Small intestine (tissue), 7 donors: ENCODE data around the gene TMCC1. TPM values are rescaled to one million over a fixed set of nuclear protein-coding genes. Genes with fewer than 3 reads are reported as not detected.

Experiments used
- DNase-seq, 2 donors: peaks; one replicate each; pipeline versions ENCODE4 v3.0.0 to v3.0.0-alpha.2; 2013
- FAIRE-seq: peaks from 2 replicates; lab custom pipeline; 2012; peaks lifted over from hg19 to GRCh38; lab: Jason Lieb, UNC
- H3K27ac ChIP-seq, 3 donors: one replicate each; pipeline ENCODE4 v1.5.1; 2013; ENCODE audit warnings: low read length in 2 of 3, mild to moderate bottlenecking in 2 of 3, control low read depth in 1 of 3, inconsistent platforms in 1 of 3, low read depth in 1 of 3, moderate library complexity in 1 of 3
- H3K27me3 ChIP-seq, 3 donors: one replicate each; pipeline ENCODE4 v1.6.1; 2013; ENCODE audit warnings: low read length in 3 of 3, inconsistent platforms in 1 of 3; ENCODE audit not compliant: control insufficient read depth in 3 of 3, insufficient read depth in 3 of 3
- H3K36me3 ChIP-seq, 3 donors: one replicate each; pipeline ENCODE4 v1.6.1; 2013; ENCODE audit warnings: low read length in 3 of 3, inconsistent platforms in 1 of 3, low read depth in 1 of 3, mild to moderate bottlenecking in 1 of 3, moderate library complexity in 1 of 3; ENCODE audit not compliant: control insufficient read depth in 3 of 3, insufficient read depth in 2 of 3
- H3K4me1 ChIP-seq, 3 donors: one replicate each; pipeline ENCODE4 v1.6.1; 2013; ENCODE audit warnings: low read length in 2 of 3, inconsistent platforms in 1 of 3, low read depth in 1 of 3, mild to moderate bottlenecking in 1 of 3, moderate library complexity in 1 of 3; ENCODE audit not compliant: control insufficient read depth in 3 of 3, insufficient read depth in 2 of 3
- H3K4me3 ChIP-seq, 3 donors: one replicate each; pipeline ENCODE4 v1.5.1; 2013; ENCODE audit warnings: low read length in 3 of 3, control low read depth in 1 of 3, inconsistent platforms in 1 of 3, low read depth in 1 of 3, mild to moderate bottlenecking in 1 of 3, moderate library complexity in 1 of 3
- H3K9me3 ChIP-seq, 2 donors: one replicate each; pipeline ENCODE4 v1.6.1; 2013; ENCODE audit warnings: low read depth in 1 of 2, low read length in 1 of 2; ENCODE audit not compliant: control insufficient read depth in 2 of 2, insufficient read depth in 1 of 2
- WGBS, 3 donors: extraction: QIAGEN DNeasy Blood & Tissue Kit; methylation state at CpG; one replicate each; pipeline ENCODE4 v1.1.7; 2013; 5-methylcytosine and 5-hydroxymethylcytosine counted together
- polyA plus RNA-seq, 4 donors: library from polyadenylated mRNA; stranded (reverse) in 3 of 4; unstranded in 1 of 4; fragments of 200-250 nt in 3 of 4; fragments of 120-200 nt in 1 of 4; gene quantifications; one replicate each; pipeline versions ENCODE4 v1.2.1 to v1.2.3, GENCODE V29; 2013
- donor health status: healthy with polysubstance abuse.
- donor health status: control.
- donor health status: control.
- donor health status: Bipolar disorder and iron deficiency.
- donor health status: healthy.

The TMCC1 gene
- polyA plus RNA-seq, 4 donors, result 5.4 to 16.4 (median 7.6) TPM

DNA sequence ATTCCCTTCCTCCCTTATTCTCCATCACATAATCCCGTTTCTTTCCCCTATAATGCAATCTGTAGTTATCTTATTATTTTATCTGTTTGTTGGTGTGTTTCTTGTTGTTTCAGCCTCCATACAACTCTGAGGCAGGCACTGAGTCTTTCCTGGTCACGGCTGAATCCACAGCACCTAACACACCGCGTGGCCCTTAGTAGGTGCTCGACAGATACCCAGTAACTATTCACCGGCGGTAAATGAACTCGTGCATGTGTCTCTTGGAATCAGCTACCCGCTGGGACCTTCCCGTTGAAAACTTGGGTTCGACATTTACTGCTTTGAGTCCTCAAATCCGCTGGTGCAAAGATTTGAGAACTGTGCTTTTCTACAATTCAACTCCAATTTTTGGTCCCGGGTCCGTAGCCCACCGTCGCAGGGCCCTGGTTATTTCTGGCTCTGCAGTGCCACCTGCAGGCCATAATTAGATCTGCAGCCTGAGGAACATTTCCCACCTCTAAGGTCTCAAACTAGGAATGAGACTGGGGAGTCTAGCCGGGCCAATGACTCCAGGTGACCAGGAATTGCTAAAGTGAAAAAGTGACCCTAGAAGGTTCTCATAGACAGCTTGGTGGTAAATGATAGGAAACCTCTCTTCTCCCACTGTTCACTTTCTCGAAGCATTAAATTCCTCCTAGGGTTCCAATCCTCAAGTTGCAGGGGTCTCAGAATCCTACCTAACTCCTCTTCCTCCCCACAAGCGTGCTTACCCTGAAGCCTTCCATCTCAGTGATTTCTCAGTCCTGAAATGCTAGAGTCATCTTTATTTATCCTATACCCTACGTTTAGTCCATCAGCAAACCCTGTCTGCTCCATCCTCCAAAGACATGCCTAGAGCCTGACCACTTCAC is 41.0 kb upstream of the TMCC1 start:
- H3K9me3 ChIP-seq, result peaks cover 0 to 13% of the 10 kb centered on the region in 2 donors
- no peak overlapping the region for H3K27ac ChIP-seq
- no peaks in the 10 kb centered on the region for H3K4me1 ChIP-seq
- no peaks in the 10 kb centered on the region for H3K27me3 ChIP-seq
- DNase-seq, result peak; percentile 26 to 56
- WGBS, 3 donors, result 19 to 31% (median 21%) methylated on average over 20 of the region's 20 CpGs
- FAIRE-seq, result no peak
- H3K4me3 ChIP-seq, result no peak overlapping the region
- no peaks in the 10 kb centered on the region for H3K36me3 ChIP-seq

DNA sequence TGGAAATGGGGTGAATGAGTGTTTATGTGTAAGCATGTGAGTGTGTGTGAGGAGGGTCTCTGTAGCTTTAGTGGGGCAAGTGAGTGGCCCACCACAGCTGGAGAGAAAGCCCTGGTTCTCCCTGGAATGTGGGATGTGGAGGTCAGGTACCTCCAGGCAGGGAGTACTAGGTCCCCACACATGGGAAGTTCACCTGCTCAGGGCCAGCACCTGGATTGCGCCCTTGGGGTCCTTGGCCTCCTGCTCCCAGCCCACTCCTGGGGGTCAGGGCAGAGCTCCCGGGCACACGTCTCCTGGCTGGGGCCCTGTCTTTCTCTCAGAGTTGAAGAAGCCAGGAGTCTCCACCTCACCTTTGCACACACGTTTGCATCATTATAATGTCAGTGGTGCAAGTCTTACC is 40.0 kb upstream of the TMCC1 start:
- DNase-seq (no peak), FAIRE-seq (no peak)
- no peaks in the 10 kb centered on the region for H3K4me1 ChIP-seq
- H3K9me3 ChIP-seq, result peaks cover 0 to 20% of the 10 kb centered on the region in 2 donors
- no peak overlapping the region for H3K27ac ChIP-seq
- 76 to 85% (median 81%) methylated on average over 4 of the region's 4 CpGs for WGBS, 3 donors
- H3K36me3 ChIP-seq, result no peaks in the 10 kb centered on the region
- H3K27me3 ChIP-seq, result no peaks in the 10 kb centered on the region
- H3K4me3 ChIP-seq, result no peak overlapping the region

DNA sequence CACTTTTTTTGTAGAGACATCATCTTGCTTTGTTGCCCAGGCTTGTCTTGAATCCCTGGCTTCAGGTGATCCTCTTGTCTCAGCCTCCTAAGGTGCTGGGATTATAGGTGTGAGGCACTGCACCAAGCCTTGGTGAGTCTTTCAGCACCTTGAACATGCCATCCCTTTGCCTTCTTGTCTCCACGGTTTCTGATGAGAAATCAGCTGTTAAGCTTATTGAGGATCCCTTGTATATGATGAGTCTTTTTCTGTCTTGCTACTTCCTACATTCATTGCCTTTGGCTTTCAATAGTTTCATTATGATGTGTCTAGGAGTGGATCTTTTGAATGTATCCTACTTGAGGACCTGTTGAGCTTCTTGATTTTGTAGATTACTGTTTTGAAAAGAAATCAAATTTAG is 35.9 kb upstream of the TMCC1 start:
- Histone ChIP-seq H3K4me1 (no peaks in the 10 kb centered on the region), H3K9me3 (peaks cover 0 to 20% of the 10 kb centered on the region in 2 donors), H3K36me3 (no peaks in the 10 kb centered on the region), H3K27me3 (no peaks in the 10 kb centered on the region), H3K4me3 (no peak overlapping the region), H3K27ac (no peak overlapping the region)
- DNase-seq (no peak), FAIRE-seq (no peak)
- 83 to 89% (median 88%) methylated on average over 1 of the region's 1 CpG for WGBS, 3 donors

DNA sequence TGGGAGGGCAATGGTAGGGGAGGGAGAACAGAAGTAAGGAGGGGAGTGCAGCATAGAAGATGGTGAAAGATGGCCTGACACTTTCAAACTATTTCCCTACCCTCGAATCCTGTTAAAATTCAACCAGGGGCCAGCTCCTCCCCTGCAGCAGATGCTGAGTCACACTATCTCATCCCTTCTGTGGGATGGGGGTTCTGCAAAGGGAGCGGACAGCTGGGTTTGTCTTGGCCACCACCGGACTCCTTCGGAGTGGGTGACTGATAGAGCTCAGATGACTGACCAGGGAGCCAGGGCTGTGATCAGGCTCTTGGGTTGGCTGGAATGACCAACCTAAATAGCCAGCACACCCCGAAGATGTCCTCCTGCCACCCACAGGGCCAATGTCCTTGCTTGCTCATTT is 33.6 kb upstream of the TMCC1 start:
- H3K36me3 ChIP-seq, result no peaks in the 10 kb centered on the region
- no peaks in the 10 kb centered on the region for H3K27me3 ChIP-seq
- peaks cover 0 to 22% of the 10 kb centered on the region in 2 donors for H3K9me3 ChIP-seq
- no peak overlapping the region for H3K27ac ChIP-seq
- no peaks in the 10 kb centered on the region for H3K4me1 ChIP-seq
- WGBS, 3 donors, result 56 to 65% (median 60%) methylated on average over 5 of the region's 5 CpGs
- DNase-seq, result no peak
- no peak for FAIRE-seq
- no peak overlapping the region for H3K4me3 ChIP-seq

DNA sequence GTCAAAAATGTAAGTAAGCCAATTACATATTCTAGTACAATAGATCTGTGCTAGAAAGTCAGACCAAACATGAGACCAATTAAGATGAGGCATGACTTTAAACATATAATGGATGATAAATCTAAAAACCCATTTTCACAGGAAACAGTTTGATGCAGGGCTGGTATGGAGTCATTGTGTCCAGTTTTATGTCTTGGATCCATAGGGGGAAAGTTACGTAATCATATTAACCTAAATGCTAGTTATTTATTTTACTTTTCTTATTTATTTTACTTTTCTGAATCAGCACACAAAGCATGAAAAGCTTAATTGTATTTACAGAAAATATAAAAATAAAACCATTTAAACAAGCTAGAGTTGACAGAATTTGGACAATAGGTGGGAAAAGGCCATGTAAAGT is 26.3 kb upstream of the TMCC1 start:
- Histone ChIP-seq H3K9me3 (peaks cover 5 to 43% of the 10 kb centered on the region in 2 donors), H3K4me3 (no peak overlapping the region), H3K27ac (no peak overlapping the region), H3K4me1 (no peaks in the 10 kb centered on the region), H3K27me3 (no peaks in the 10 kb centered on the region), H3K36me3 (no peaks in the 10 kb centered on the region)
- FAIRE-seq, result no peak
- DNase-seq, result no peak
- WGBS, 3 donors, result 94 to 98% (median 95%) methylated on average over 1 of the region's 1 CpG

DNA sequence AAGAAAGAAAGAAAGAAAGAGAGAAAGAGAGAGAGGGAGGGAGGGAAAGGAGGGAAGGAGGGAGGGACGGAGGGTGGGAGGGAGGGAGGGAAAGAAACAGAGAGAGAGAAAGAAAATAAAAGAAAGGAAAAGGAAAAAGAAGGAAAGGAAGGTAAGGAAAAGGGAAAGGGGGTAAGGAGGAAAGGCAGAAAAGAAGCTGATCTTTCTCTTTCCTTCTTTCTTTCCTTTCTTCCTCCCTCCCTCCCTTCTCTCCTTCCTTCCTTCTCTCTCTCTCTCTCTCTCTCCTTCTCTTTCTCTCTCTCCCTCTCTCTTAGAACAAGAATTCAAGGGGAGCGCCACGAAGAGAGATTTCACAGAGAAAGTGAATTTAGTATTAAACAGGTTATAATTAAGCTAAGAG is 25.8 kb upstream of the TMCC1 start:
- Histone ChIP-seq H3K27ac (no peak overlapping the region), H3K9me3 (peaks cover 5 to 43% of the 10 kb centered on the region in 2 donors), H3K4me3 (no peak overlapping the region), H3K27me3 (no peaks in the 10 kb centered on the region), H3K4me1 (no peaks in the 10 kb centered on the region), H3K36me3 (no peaks in the 10 kb centered on the region)
- DNase-seq (no peak), FAIRE-seq (no peak)
- 89 to 100% (median 94%) methylated on average over 3 of the region's 3 CpGs for WGBS, 3 donors

DNA sequence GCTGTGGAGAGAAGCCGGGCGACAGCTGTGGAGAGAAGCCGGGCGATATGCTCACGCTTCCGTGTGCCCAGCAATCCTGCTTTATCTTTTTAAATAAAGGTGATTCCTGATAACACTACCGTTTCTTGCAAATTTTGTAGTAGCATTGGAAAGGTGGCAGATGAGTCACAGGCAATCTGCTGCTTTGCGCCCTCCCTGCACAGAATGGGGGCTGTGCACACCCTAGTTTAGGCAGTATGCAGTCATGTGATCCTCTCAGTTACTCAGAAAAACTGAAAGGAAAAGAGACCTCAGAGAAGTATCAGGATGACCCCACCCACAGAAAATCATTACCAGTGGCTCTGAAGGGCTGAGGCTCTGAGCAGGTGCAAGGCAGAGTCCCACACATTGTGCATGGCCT is 24.9 kb upstream of the TMCC1 start:
- H3K27ac ChIP-seq, result no peak overlapping the region
- no peaks in the 10 kb centered on the region for H3K4me1 ChIP-seq
- no peak overlapping the region for H3K4me3 ChIP-seq
- H3K9me3 ChIP-seq, result peaks cover 5 to 41% of the 10 kb centered on the region in 2 donors
- no peak for FAIRE-seq
- WGBS, 3 donors, result 84 to 91% (median 88%) methylated on average over 8 of the region's 8 CpGs
- no peaks in the 10 kb centered on the region for H3K36me3 ChIP-seq
- no peak for DNase-seq
- H3K27me3 ChIP-seq, result no peaks in the 10 kb centered on the region

DNA sequence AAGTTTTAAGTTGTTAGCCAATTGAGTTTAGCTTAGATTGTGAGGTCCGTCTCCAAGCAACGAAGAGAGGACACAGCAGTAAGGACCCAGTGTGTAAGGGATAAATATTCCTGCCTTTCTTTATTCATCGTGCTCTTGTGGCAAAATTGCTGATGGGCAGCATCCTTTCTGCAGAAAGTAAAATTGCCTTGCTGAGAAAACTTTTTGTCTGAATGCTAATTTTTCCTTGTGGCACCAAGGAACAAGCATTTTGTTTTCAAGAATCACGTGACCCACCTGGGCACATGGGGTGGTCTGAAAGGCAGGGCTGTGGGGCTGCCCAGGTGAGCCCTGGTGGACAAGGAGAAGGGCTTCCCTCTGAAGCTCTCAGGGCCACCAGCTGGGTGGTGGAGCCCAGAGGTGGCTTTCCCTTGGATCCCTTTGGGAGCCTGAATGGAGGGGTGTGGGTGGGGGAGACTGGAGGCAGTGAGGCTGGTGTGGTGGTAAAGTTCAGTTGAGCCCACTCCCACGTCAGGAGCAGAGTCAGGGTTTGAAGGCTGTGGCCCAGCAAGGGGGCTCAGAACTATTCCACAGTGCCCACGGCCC is 24.0 kb upstream of the TMCC1 start:
- H3K27ac ChIP-seq, result no peak overlapping the region
- no peaks in the 10 kb centered on the region for H3K4me1 ChIP-seq
- H3K36me3 ChIP-seq, result no peaks in the 10 kb centered on the region
- peaks cover 5 to 41% of the 10 kb centered on the region in 2 donors for H3K9me3 ChIP-seq
- WGBS, 3 donors, result 82 to 93% (median 82%) methylated on average over 6 of the region's 6 CpGs
- no peak overlapping the region for H3K4me3 ChIP-seq
- no peak for FAIRE-seq
- DNase-seq, result no peak
- H3K27me3 ChIP-seq, result no peaks in the 10 kb centered on the region
